CD14-positive monocyte (primary cell): Measurements from ENCODE around the gene SCD. TPM values are rescaled to one million over a fixed set of nuclear protein-coding genes. Genes with fewer than 3 reads are reported as not detected.
"Not testable (repeated sequence)": the region's sequence is repeated elsewhere in the genome, so short reads cannot be mapped to it uniquely, and the experiment has no call there.

ENCODE experiments used
- DNase-seq, 3 donors: peaks; one replicate each; pipeline ENCODE4 v3.0.0-alpha.2; 2011 to 2022
- H2AFZ ChIP-seq: 2 replicates; pipeline ENCODE4 v1.6.0; 2012; ENCODE audit warnings: mild to moderate bottlenecking, low read depth, low read length, inconsistent platforms; ENCODE audit not compliant: insufficient read depth, poor library complexity, severe bottlenecking
- H3K27ac ChIP-seq, 2 donors: 1 replicate in 1 of 2; 2 replicates in 1 of 2; pipeline ENCODE4 v1.5.1; 2012 to 2013; ENCODE audit warnings: low read length in 2 of 2, control low read depth in 1 of 2, inconsistent platforms in 1 of 2, low read depth in 1 of 2, mild to moderate bottlenecking in 1 of 2
- H3K27me3 ChIP-seq, 2 donors: one replicate each; pipeline versions ENCODE4 v1.6.0 to v1.6.1; 2011 to 2013; ENCODE audit warnings: low read length in 2 of 2; ENCODE audit not compliant: control insufficient read depth in 2 of 2, insufficient read depth in 2 of 2
- H3K36me3 ChIP-seq, 2 donors: replicated peaks in 1 of 2; 1 replicate in 1 of 2; 2 replicates in 1 of 2; pipeline versions ENCODE4 v1.5.1 to v1.6.1; 2012 to 2013; ENCODE audit warnings: low read length in 2 of 2, control low read depth in 1 of 2, inconsistent platforms in 1 of 2, mild to moderate bottlenecking in 1 of 2; ENCODE audit not compliant: insufficient read depth in 2 of 2, control insufficient read depth in 1 of 2
- H3K4me1 ChIP-seq, 2 donors: 1 replicate in 1 of 2; 2 replicates in 1 of 2; pipeline versions ENCODE4 v1.5.1 to v1.6.1; 2012 to 2013; ENCODE audit warnings: low read length in 2 of 2, control low read depth in 1 of 2, inconsistent platforms in 1 of 2, mild to moderate bottlenecking in 1 of 2, moderate library complexity in 1 of 2; ENCODE audit not compliant: insufficient read depth in 2 of 2, control insufficient read depth in 1 of 2
- H3K4me2 ChIP-seq: replicated peaks from 2 replicates; pipeline ENCODE3; 2012; ENCODE audit warnings: low read length, moderate library complexity, mild to moderate bottlenecking; ENCODE audit not compliant: poor library complexity, severe bottlenecking; ENCODE audit errors: extremely low read depth
- H3K4me3 ChIP-seq, 3 experiments: fragments of 200-600 bp in 1 of 3; sonication (generic) in 1 of 3; replicated peaks in 1 of 3; 1 replicate in 2 of 3; 2 replicates in 1 of 3; pipeline ENCODE4 v1.5.1; 2011 to 2013; ENCODE audit warnings: low read length in 3 of 3, mild to moderate bottlenecking in 3 of 3, control low read depth in 2 of 3, low read depth in 2 of 3, inconsistent platforms in 1 of 3, moderate library complexity in 1 of 3
- H3K79me2 ChIP-seq: 2 replicates; pipeline ENCODE4 v1.6.0; 2012; ENCODE audit warnings: mild to moderate bottlenecking, control low read depth, inconsistent platforms, low read length, moderate library complexity; ENCODE audit not compliant: insufficient read depth
- H3K9ac ChIP-seq: 2 replicates; pipeline ENCODE4 v1.6.0; 2017; ENCODE audit warnings: low read length, mild to moderate bottlenecking; ENCODE audit not compliant: insufficient read depth, poor library complexity, severe bottlenecking
- H3K9me3 ChIP-seq, 2 donors: replicated peaks in 1 of 2; 1 replicate in 1 of 2; 2 replicates in 1 of 2; pipeline versions ENCODE4 v1.5.1 to v1.6.1; 2012 to 2013; ENCODE audit warnings: low read length in 2 of 2, control low read depth in 1 of 2; ENCODE audit not compliant: control insufficient read depth in 1 of 2, insufficient read depth in 1 of 2
- H4K20me1 ChIP-seq: 2 replicates; pipeline ENCODE4 v1.6.0; 2012; ENCODE audit warnings: mild to moderate bottlenecking, low read length, control low read depth, moderate library complexity; ENCODE audit not compliant: insufficient read depth
- H3K27ac Mint-ChIP-seq, 7 donors: one replicate each; pipeline ENCODE4 v1.8.0; 2020; ENCODE audit warnings: mild to moderate bottlenecking in 7 of 7, mixed read lengths in 7 of 7, moderate library complexity in 6 of 7, inconsistent platforms in 2 of 7
- H3K27me3 Mint-ChIP-seq, 3 donors: one replicate each; pipeline ENCODE4 v1.8.0; 2021 to 2022; ENCODE audit warnings: low read depth in 3 of 3, mild to moderate bottlenecking in 3 of 3, mixed read lengths in 3 of 3, moderate library complexity in 3 of 3, inconsistent platforms in 1 of 3
- H3K36me3 Mint-ChIP-seq, 2 donors: one replicate each; pipeline ENCODE4 v1.8.0; 2020; ENCODE audit warnings: mixed read lengths in 2 of 2, inconsistent platforms in 1 of 2, mild to moderate bottlenecking in 1 of 2
- H3K4me1 Mint-ChIP-seq: one replicate; pipeline ENCODE4 v1.8.0; 2020; ENCODE audit warnings: mild to moderate bottlenecking, mixed read lengths
- H3K4me3 Mint-ChIP-seq, 2 donors: one replicate each; pipeline ENCODE4 v1.8.0; 2020; ENCODE audit warnings: mild to moderate bottlenecking in 2 of 2, mixed read lengths in 2 of 2, moderate library complexity in 1 of 2
- H3K9me3 Mint-ChIP-seq, 7 donors: one replicate each; pipeline ENCODE4 v1.8.0; 2020 to 2022; ENCODE audit warnings: mixed read lengths in 7 of 7, mild to moderate bottlenecking in 6 of 7, moderate library complexity in 6 of 7, inconsistent platforms in 2 of 7
- WGBS: methylation state at CpG from one replicate; pipeline ENCODE4 v1.1.5; 2013; ENCODE audit warnings: missing lambda C conversion rate; ENCODE audit not compliant: insufficient coverage; 5-methylcytosine and 5-hydroxymethylcytosine counted together
- intact Hi-C, 2 donors: fragments of 100-400 bp; cut with micrococcal nuclease; formaldehyde crosslinking; loops; one replicate each; pipeline versions ENCODE4 v1.15.0 to v1.15.1; 2023
- polyA minus RNA-seq: library from RNA; depleted of rRNA, polyadenylated mRNA; stranded (reverse); fragments of >200 nt; gene quantifications from 2 replicates; pipeline ENCODE4 v1.2.3, GENCODE V29; 2012
- polyA plus RNA-seq, 3 donors: library from polyadenylated mRNA; depleted of rRNA in 1 of 3; unstranded in 2 of 3; stranded (reverse) in 1 of 3; fragments of 300-500 nt in 2 of 3; fragments of >200 nt in 1 of 3; fragmentation: Illumina TruSeq in 2 of 3; gene quantifications; 1 replicate in 2 of 3; 2 replicates in 1 of 3; pipeline ENCODE4 v1.2.3, GENCODE V29; 2012 to 2021
- total RNA-seq, 12 experiments: library from RNA in 1 of 12; stranded (reverse) in 1 of 12; fragments of 120-200 nt in 1 of 12; gene quantifications; one replicate each; pipeline ENCODE4 v1.2.4 and lab custom pipeline; 2013 to 2026; ENCODE audit warnings: mixed read lengths in 6 of 12, inconsistent platforms in 1 of 12
- TF ChIP-seq, protein P1 (sequence below): fragments of 200-600 bp; IDR thresholded peaks from one replicate; pipeline ENCODE4 v1.8.0; 2022; ENCODE audit warnings: antibody characterized with exemption, mild to moderate bottlenecking

Gene SCD
- total RNA-seq (2013) = 3.0 TPM
- polyA plus RNA-seq = 1 to 10 TPM in 2 of 3 donors, under 1 TPM in 1; 1.00 to 3.4 (median 1.0) TPM
- polyA minus RNA-seq = 1.2 and 2.2 TPM in 2 replicates
- total RNA-seq (lab: John Stamatoyannopoulos, UW) = 5.3 to 89.9 (median 9.1) reads per million in 11 experiments

DNA sequence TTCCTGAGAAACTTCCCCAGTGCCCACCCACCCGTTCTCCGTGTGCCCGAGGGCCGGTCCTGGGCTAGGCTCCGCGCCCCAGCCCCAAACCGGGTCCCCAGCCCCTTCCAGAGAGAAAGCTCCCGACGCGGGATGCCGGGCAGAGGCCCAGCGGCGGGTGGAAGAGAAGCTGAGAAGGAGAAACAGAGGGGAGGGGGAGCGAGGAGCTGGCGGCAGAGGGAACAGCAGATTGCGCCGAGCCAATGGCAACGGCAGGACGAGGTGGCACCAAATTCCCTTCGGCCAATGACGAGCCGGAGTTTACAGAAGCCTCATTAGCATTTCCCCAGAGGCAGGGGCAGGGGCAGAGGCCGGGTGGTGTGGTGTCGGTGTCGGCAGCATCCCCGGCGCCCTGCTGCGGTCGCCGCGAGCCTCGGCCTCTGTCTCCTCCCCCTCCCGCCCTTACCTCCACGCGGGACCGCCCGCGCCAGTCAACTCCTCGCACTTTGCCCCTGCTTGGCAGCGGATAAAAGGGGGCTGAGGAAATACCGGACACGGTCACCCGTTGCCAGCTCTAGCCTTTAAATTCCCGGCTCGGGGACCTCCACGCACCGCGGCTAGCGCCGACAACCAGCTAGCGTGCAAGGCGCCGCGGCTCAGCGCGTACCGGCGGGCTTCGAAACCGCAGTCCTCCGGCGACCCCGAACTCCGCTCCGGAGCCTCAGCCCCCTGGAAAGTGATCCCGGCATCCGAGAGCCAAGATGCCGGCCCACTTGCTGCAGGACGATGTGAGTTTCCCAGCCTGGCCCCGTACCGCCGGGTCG lies at the start of gene SCD:
SCD (plus strand) TSS at position 469 of the 803 bp plus-strand sequence; CDS start at position 741, 272 bp downstream.
- WGBS = under 1% methylated on average over 68 of the region's 73 CpGs

DNA sequence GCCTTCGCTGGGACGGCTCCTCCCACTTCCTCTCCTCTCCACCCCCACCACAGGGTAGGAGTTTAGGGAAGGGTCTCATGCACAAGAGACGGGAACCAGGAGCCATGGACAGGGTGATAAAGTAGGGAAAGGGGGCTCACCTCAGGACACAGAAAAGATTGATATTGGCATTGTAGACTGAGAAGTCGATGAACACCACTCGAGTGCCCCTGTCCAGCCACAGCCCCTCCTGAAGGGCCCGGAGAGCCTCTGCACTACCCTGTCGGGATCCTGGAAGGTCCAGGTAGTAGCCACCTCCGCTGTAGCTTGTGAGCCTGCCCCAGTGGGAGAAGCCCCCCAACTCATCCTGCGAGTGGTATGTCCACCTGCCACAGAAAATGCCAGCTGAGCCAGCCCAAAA lies 49.8 kb upstream of the SCD start:
- Mint-ChIP-seq H3K27ac (peak overlapping the region in 1 of 7 donors; percentile 12), H3K4me3 (no peak overlapping the region), H3K4me1 (peaks cover 22% of the 10 kb centered on the region), H3K27me3 (peaks cover 24 to 28% (median 24%) of the 10 kb centered on the region in 3 donors), H3K9me3 (peaks cover 0 to 10% (median 6%) of the 10 kb centered on the region in 7 donors), H3K36me3 (no peaks in the 10 kb centered on the region)
- intact Hi-C loops = loop anchor here in 1 of 2 donors (5.0 kb wide), 1 partner anchor 35 kb away; the partner anchor contains the start of gene PKD2L1
- 93% methylated on average over 3 of the region's 9 CpGs for WGBS
- no peak for DNase-seq
- peaks cover 18% of the 10 kb centered on the region in 2 donors for H3K4me1 ChIP-seq
- H3K27ac ChIP-seq = no peak overlapping the region
- peaks cover 0 to 3% of the 10 kb centered on the region in 2 donors for H3K9me3 ChIP-seq
- H4K20me1 ChIP-seq = no peaks in the 10 kb centered on the region
- TF ChIP-seq, protein P1, sequence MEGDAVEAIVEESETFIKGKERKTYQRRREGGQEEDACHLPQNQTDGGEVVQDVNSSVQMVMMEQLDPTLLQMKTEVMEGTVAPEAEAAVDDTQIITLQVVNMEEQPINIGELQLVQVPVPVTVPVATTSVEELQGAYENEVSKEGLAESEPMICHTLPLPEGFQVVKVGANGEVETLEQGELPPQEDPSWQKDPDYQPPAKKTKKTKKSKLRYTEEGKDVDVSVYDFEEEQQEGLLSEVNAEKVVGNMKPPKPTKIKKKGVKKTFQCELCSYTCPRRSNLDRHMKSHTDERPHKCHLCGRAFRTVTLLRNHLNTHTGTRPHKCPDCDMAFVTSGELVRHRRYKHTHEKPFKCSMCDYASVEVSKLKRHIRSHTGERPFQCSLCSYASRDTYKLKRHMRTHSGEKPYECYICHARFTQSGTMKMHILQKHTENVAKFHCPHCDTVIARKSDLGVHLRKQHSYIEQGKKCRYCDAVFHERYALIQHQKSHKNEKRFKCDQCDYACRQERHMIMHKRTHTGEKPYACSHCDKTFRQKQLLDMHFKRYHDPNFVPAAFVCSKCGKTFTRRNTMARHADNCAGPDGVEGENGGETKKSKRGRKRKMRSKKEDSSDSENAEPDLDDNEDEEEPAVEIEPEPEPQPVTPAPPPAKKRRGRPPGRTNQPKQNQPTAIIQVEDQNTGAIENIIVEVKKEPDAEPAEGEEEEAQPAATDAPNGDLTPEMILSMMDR = no peak
- no peak overlapping the region for H2AFZ ChIP-seq
- no peak overlapping the region for H3K4me3 ChIP-seq
- no peaks in the 10 kb centered on the region for H3K79me2 ChIP-seq
- H3K36me3 ChIP-seq = no peaks in the 10 kb centered on the region
- no peak overlapping the region for H3K4me2 ChIP-seq
- H3K9ac ChIP-seq = no peak overlapping the region
- H3K27me3 ChIP-seq = peaks cover 0 to 2% of the 10 kb centered on the region in 2 donors

More for the DNA sequence above, at the start of gene SCD:
- intact Hi-C loops = loop anchor here in 1 of 2 donors (2.0 to 5.0 kb wide), 2 partner anchors 24 to 35 kb away; no protein-coding TSS in a partner anchor
- H3K4me1 Mint-ChIP-seq = peaks cover 22% of the 10 kb centered on the region
- Histone ChIP-seq H3K27me3 (peaks cover 15 to 30% of the 10 kb centered on the region in 2 donors), H3K9ac (peak within 1 kb of the TSS; percentile 48), H3K9me3 (no peaks in the 10 kb centered on the region), H3K36me3 (no peaks in the 10 kb centered on the region), H4K20me1 (no peaks in the 10 kb centered on the region), H3K79me2 (no peaks in the 10 kb centered on the region), H2AFZ (peak within 1 kb of the TSS; percentile 73), H3K4me2 (peak within 1 kb of the TSS; percentile 77), H3K27ac (no peak within 1 kb of the TSS), H3K4me3 (peak within 1 kb of the TSS; percentile 50 to 73 (median 59)), H3K4me1 (peaks cover 17 to 22% of the 10 kb centered on the region in 2 donors)
- H3K4me3 Mint-ChIP-seq = peak within 1 kb of the TSS; percentile 93 to 96
- H3K36me3 Mint-ChIP-seq = peaks cover 9 to 21% of the 10 kb centered on the region in 2 donors
- H3K27ac Mint-ChIP-seq = peak within 1 kb of the TSS in 3 of 7 donors; percentile 26 to 69 (median 49)
- peaks cover 39 to 54% (median 42%) of the 10 kb centered on the region in 3 donors for H3K27me3 Mint-ChIP-seq
- TF ChIP-seq, protein P1 = no peak
- peak; percentile 82 to 89 (median 88) for DNase-seq
- H3K9me3 Mint-ChIP-seq = peaks cover 0 to 15% (median 4%) of the 10 kb centered on the region in 7 donors

DNA sequence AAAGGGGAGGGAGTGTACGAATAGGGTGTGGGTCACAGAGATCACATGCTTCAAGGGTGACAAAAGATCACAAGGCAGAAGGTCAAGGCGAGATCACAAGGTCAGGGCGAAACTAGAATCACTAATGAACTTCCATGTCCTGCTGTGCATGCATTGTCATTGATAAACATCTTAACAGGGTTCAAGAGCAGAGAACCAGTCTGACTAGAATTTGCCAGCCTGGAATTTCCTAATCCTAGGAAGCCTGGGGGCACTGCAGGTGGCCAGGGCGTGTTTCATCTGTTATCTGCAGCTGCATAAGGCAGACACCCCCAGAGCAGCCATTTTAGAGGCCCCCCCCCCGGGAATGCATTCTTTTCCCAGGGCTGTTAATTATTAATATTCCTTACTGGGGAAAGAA lies 45.9 kb upstream of the SCD start:
- not testable (repeated sequence) for H3K27ac Mint-ChIP-seq, H3K27ac ChIP-seq, H3K4me1 Mint-ChIP-seq, H3K9me3 Mint-ChIP-seq, H3K79me2 ChIP-seq, H3K36me3 ChIP-seq, H4K20me1 ChIP-seq, H3K9me3 ChIP-seq, DNase-seq, H3K4me3 Mint-ChIP-seq, H3K4me1 ChIP-seq, H3K4me3 ChIP-seq, H3K36me3 Mint-ChIP-seq, H2AFZ ChIP-seq, H3K4me2 ChIP-seq, H3K9ac ChIP-seq
- peaks cover 2 to 12% of the 10 kb centered on the region in 2 donors for H3K27me3 ChIP-seq
- WGBS = 86% methylated on average over 3 of the region's 5 CpGs
- peaks cover 20 to 34% (median 22%) of the 10 kb centered on the region in 3 donors for H3K27me3 Mint-ChIP-seq
- intact Hi-C loops = loop anchor here in 1 of 2 donors (10.0 kb wide), 1 partner anchor 134 kb away; no protein-coding TSS in a partner anchor
